K562 (cell line): ENCODE results near the gene CPNE9.
"Not testable (repeated sequence)": the region's sequence is repeated elsewhere in the genome, so short reads cannot be mapped to it uniquely, and the experiment has no call there.

Source experiments
- FOSL1 ChIP-seq: fragments of 200-800 bp; sonication (Bioruptor generic); conservative IDR thresholded peaks from 2 replicates; pipeline ENCODE4 v1.6.1; 2016; ENCODE audit warnings: missing genetic modification characterization, missing compliant biosample characterization
- GTF2E2 ChIP-seq: fragments of 200-800 bp; sonication (Bioruptor generic); IDR thresholded peaks from 2 replicates; pipeline ENCODE4 v1.6.1; 2016; ENCODE audit warnings: missing genetic modification characterization, missing compliant biosample characterization
- TF ChIP-seq, protein P1 (sequence below), 2 experiments: fragments of 450-650 bp; IDR thresholded peaks; 2 replicates each; pipeline ENCODE4 v1.6.1; 2016

DNA sequence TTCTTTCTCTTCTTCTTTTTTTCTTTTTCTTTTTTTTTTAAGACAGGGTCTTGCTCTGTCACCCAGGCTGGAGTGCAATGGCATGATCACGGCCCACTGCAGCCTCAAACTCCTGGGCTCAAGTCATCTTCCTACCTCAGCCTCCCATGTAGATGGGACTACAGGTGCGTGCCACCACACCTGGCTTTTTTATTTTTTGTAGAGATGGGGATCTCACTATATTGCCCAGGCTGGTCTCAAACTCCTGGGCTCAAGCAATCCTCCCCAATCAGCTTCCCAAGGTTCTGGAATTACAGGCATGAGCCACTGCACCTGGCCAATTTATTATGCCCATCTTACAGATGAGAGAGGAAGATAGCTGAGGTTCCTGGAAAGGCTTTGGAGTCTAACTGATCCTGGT, 67.4 kb downstream of the CPNE9 start:
- TF ChIP-seq, protein P1, sequence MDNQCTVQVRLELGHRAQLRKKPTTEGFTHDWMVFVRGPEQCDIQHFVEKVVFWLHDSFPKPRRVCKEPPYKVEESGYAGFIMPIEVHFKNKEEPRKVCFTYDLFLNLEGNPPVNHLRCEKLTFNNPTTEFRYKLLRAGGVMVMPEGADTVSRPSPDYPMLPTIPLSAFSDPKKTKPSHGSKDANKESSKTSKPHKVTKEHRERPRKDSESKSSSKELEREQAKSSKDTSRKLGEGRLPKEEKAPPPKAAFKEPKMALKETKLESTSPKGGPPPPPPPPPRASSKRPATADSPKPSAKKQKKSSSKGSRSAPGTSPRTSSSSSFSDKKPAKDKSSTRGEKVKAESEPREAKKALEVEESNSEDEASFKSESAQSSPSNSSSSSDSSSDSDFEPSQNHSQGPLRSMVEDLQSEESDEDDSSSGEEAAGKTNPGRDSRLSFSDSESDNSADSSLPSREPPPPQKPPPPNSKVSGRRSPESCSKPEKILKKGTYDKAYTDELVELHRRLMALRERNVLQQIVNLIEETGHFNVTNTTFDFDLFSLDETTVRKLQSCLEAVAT (IDR thresholded peaks at IDR 0.05), result not testable (repeated sequence)
- TF ChIP-seq FOSL1; GTF2E2 (tag): not testable (repeated sequence)
